ENCODE results near the gene HRH1.

Gene HRH1

GRCh38 chr3:11188231-11188630, 33.9 kb downstream of the HRH1 start:
- H3K9ac ChIP-seq (ENCODE audit: low read length), result no peak overlapping the region
- no peaks in the 10 kb centered on the region for H4K20me1 ChIP-seq (ENCODE audit: insufficient read depth, low read length)

GRCh38 chr3:11195201-11195600, 40.9 kb downstream of the HRH1 start:
- Histone ChIP-seq H4K20me1 (ENCODE audit: insufficient read depth, low read length) (no peaks in the 10 kb centered on the region), H3K4me2 (ENCODE audit: low read depth, low read length) (no peak overlapping the region), H3K4me1 (ENCODE audit: low read length) (no peaks in the 10 kb centered on the region), H3K9me2 (replicated peaks; ENCODE audit: insufficient read depth, low read length) (no peaks in the 10 kb centered on the region), H3K79me2 (ENCODE audit: low read length) (no peaks in the 10 kb centered on the region), H3K9me3 (replicated peaks; ENCODE audit: insufficient read depth, low read length) (no peaks in the 10 kb centered on the region), H3K9ac (ENCODE audit: low read length) (no peak overlapping the region), H3K4me3 (ENCODE audit: low read length) (no peak overlapping the region), H3K27me3 (replicated peaks; ENCODE audit: insufficient read depth, low read length) (no peaks in the 10 kb centered on the region), H2AFZ (ENCODE audit: low read length) (no peak overlapping the region), H3K36me3 (replicated peaks; ENCODE audit: insufficient read depth, low read length) (no peaks in the 10 kb centered on the region), H3F3A (ENCODE audit: insufficient read depth, low read length) (no peaks in the 10 kb centered on the region), H3K27ac (ENCODE audit: low read length) (no peak overlapping the region)
- no peak for TF ChIP-seq EZH2 (optimal IDR thresholded peaks at IDR 0.05; ENCODE audit: low read depth, low read length)
- DNase-seq, result no peak

More at GRCh38 chr3:11188231-11188630, 33.9 kb downstream of the HRH1 start:
- Histone ChIP-seq H3K27me3 (replicated peaks; ENCODE audit: insufficient read depth, low read length) (no peaks in the 10 kb centered on the region), H3F3A (ENCODE audit: insufficient read depth, low read length) (no peaks in the 10 kb centered on the region), H3K4me3 (ENCODE audit: low read length) (no peak overlapping the region), H3K4me2 (ENCODE audit: low read depth, low read length) (no peak overlapping the region), H3K9me2 (replicated peaks; ENCODE audit: insufficient read depth, low read length) (no peaks in the 10 kb centered on the region), H3K27ac (ENCODE audit: low read length) (no peak overlapping the region), H3K4me1 (ENCODE audit: low read length) (no peaks in the 10 kb centered on the region), H3K9me3 (replicated peaks; ENCODE audit: insufficient read depth, low read length) (no peaks in the 10 kb centered on the region), H3K79me2 (ENCODE audit: low read length) (no peaks in the 10 kb centered on the region), H2AFZ (ENCODE audit: low read length) (no peak overlapping the region), H3K36me3 (replicated peaks; ENCODE audit: insufficient read depth, low read length) (no peaks in the 10 kb centered on the region)
- TF ChIP-seq CTCF (IDR thresholded peaks at IDR 0.05; ENCODE audit: low read length) (no peak), EZH2 (optimal IDR thresholded peaks at IDR 0.05; ENCODE audit: low read depth, low read length) (no peak)
- DNase-seq, result no peak

GRCh38 chr3:11195721-11196332, 41.5 kb downstream of the HRH1 start:
- H3K27ac ChIP-seq (ENCODE audit: low read length), result no peak overlapping the region
- H2AFZ ChIP-seq (ENCODE audit: low read length), result no peak overlapping the region
- DNase-seq, result no peak
- no peaks in the 10 kb centered on the region for H3K9me3 ChIP-seq (replicated peaks; ENCODE audit: insufficient read depth, low read length)
- H3K36me3 ChIP-seq (replicated peaks; ENCODE audit: insufficient read depth, low read length), result no peaks in the 10 kb centered on the region
- no peaks in the 10 kb centered on the region for H3K4me1 ChIP-seq (ENCODE audit: low read length)
- H3K4me2 ChIP-seq (ENCODE audit: low read depth, low read length), result no peak overlapping the region
- TF ChIP-seq EZH2 (optimal IDR thresholded peaks at IDR 0.05; ENCODE audit: low read depth, low read length), result no peak
- TF ChIP-seq EZH2phosphoT487 (IDR thresholded peaks at IDR 0.05; ENCODE audit: low read length), result no peak
- TF ChIP-seq CTCF (IDR thresholded peaks at IDR 0.05; ENCODE audit: low read length), result no peak
- H3K27me3 ChIP-seq (replicated peaks; ENCODE audit: insufficient read depth, low read length), result no peaks in the 10 kb centered on the region
- H3K9me2 ChIP-seq (replicated peaks; ENCODE audit: insufficient read depth, low read length), result no peaks in the 10 kb centered on the region
- H3K4me3 ChIP-seq (ENCODE audit: low read length), result no peak overlapping the region
- H4K20me1 ChIP-seq (ENCODE audit: insufficient read depth, low read length), result no peaks in the 10 kb centered on the region
- H3K79me2 ChIP-seq (ENCODE audit: low read length), result no peaks in the 10 kb centered on the region
- no peak overlapping the region for H3K9ac ChIP-seq (ENCODE audit: low read length)
- no peaks in the 10 kb centered on the region for H3F3A ChIP-seq (ENCODE audit: insufficient read depth, low read length)

GRCh38 chr3:11197484-11197883, 43.2 kb downstream of the HRH1 start:
- no peaks in the 10 kb centered on the region for H3K79me2 ChIP-seq (ENCODE audit: low read length)
- no peak overlapping the region for H2AFZ ChIP-seq (ENCODE audit: low read length)
- no peaks in the 10 kb centered on the region for H3K36me3 ChIP-seq (replicated peaks; ENCODE audit: insufficient read depth, low read length)
- H3K9me3 ChIP-seq (replicated peaks; ENCODE audit: insufficient read depth, low read length), result no peaks in the 10 kb centered on the region
- H3K4me1 ChIP-seq (ENCODE audit: low read length), result no peaks in the 10 kb centered on the region
- TF ChIP-seq EZH2 (optimal IDR thresholded peaks at IDR 0.05; ENCODE audit: low read depth, low read length), result no peak
- no peak for TF ChIP-seq EZH2phosphoT487 (IDR thresholded peaks at IDR 0.05; ENCODE audit: low read length)
- no peak for TF ChIP-seq CTCF (IDR thresholded peaks at IDR 0.05; ENCODE audit: low read length)
- no peak for DNase-seq
- H4K20me1 ChIP-seq (ENCODE audit: insufficient read depth, low read length), result no peaks in the 10 kb centered on the region
- no peaks in the 10 kb centered on the region for H3K9me2 ChIP-seq (replicated peaks; ENCODE audit: insufficient read depth, low read length)
- no peak overlapping the region for H3K4me2 ChIP-seq (ENCODE audit: low read depth, low read length)
- H3K27me3 ChIP-seq (replicated peaks; ENCODE audit: insufficient read depth, low read length), result no peaks in the 10 kb centered on the region
- H3F3A ChIP-seq (ENCODE audit: insufficient read depth, low read length), result no peaks in the 10 kb centered on the region
- no peak overlapping the region for H3K27ac ChIP-seq (ENCODE audit: low read length)
- H3K9ac ChIP-seq (ENCODE audit: low read length), result no peak overlapping the region
- H3K4me3 ChIP-seq (ENCODE audit: low read length), result no peak overlapping the region

All from MM.1S (cell line).